ENCODE results near the gene ASPN.

Gene ASPN

GRCh38 chr9:92478783-92479182 lies 3.5 kb downstream of the ASPN start:
- in situ Hi-C loops (cut with MboI; ENCODE audit: low sequenced_read_pairs): no loop called here

DNA sequence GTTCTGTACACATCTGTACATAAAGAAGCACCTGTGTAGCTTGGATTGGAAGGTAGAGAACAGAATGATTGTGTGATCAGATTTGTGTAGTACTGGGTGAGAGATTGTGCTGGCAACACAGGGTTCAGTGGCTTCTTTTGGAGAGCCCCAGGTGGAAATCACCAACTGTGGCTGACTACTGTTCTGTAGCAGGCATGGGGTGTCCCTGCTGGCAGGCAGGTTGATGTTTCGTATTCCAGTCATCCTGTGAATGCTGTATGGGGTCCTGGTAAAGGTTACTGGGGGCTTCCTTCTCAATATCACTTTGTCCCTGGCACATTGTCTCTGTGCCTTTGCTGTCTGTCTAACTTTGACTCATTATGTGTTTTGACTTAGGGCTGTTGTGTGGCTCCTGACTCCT lies 5.3 kb downstream of the ASPN start:
- in situ Hi-C loops (cut with MboI; ENCODE audit: low sequenced_read_pairs): no loop called here

- in situ Hi-C loops (cut with MboI; ENCODE audit: low sequenced_read_pairs): no loop called here
These were observed 7.7 kb downstream of the ASPN start for GRCh38 chr9:92474587-92474986.

DNA sequence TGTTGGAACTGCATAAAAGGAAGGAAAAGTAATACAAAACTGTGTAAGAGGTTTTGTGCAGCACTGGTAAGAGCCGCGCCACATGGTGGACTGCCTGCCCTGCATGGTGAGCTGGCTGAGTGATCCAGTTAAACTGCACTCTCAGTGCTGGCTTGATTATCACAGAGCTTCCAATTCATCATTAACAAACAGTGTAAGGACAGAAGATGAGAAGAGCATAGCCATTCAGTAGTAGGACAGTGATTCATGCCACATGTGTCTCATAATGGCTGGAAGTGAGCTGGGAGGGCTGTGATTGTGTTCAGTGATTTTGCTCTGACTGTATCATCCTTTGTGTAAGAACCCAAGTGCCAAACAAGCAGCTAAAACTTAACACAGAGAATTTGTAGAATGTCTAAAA lies 14.1 kb downstream of the ASPN start:
- in situ Hi-C loops (cut with MboI; ENCODE audit: low sequenced_read_pairs): no loop called here

DNA sequence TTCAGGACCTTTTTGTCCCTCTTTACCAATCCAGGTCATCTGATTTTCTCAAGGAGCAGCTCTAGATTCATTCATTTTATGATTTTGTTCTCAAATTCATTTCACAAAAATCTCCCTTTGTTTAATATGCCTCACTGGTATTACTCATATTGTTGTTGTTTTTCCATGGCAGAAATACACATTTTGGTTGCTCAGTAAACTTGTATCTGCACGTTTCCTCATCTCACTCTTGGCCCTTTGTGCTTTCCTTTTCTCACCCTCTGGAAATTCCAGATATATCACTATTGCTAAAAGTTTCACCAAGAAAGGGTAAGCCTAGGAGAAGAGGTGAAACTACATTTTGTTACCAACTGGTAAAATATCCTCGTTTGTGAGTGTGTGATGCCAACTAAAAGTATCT lies 14.8 kb downstream of the ASPN start:
- in situ Hi-C loops (cut with MboI; ENCODE audit: low sequenced_read_pairs): no loop called here

- in situ Hi-C loops (cut with MboI; ENCODE audit: low sequenced_read_pairs): no loop called here
These were observed 15.3 kb downstream of the ASPN start for GRCh38 chr9:92467041-92467440.

DNA sequence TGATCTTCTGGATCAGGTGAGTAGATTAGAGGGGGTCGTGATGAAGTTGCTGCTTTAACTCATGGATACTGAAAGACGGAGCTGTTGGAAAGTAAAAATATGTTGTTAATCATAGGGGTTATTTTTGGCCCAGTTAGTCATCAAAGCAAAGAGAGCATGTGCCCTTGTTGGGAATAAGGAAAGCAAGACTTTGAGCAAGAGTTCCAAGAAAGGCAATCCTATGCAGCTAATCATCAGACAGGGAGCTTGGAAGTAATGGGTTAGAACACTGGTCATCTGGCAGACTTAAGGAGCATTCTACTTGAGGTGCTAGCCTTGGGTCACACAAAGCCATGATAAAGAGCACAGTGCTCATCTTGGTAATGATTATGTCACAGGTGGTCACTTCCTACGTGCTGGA lies 18.3 kb downstream of the ASPN start:
- in situ Hi-C loops (cut with MboI; ENCODE audit: low sequenced_read_pairs): no loop called here

GRCh38 chr9:92463387-92463786 lies 18.9 kb downstream of the ASPN start:
- in situ Hi-C loops (cut with MboI; ENCODE audit: low sequenced_read_pairs): no loop called here

DNA sequence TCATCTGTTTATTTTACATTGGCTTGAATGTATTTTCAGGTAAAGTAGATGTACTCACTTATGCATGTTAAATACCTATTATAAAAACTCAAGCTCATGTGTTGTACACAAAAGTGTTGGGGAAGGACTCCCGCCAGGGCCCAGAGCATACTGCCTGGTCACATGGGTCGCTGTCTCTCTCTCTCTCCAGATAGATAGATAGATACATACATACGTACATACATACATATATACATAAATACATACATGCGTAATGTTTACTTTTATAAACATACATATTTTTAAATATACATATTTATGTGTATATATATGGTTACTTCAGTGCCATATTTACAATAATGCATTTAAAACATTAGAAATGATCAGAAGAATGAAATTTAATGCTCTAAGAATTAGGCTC lies 24.7 kb downstream of the ASPN start:
- in situ Hi-C loops (cut with MboI; ENCODE audit: low sequenced_read_pairs): no loop called here

DNA sequence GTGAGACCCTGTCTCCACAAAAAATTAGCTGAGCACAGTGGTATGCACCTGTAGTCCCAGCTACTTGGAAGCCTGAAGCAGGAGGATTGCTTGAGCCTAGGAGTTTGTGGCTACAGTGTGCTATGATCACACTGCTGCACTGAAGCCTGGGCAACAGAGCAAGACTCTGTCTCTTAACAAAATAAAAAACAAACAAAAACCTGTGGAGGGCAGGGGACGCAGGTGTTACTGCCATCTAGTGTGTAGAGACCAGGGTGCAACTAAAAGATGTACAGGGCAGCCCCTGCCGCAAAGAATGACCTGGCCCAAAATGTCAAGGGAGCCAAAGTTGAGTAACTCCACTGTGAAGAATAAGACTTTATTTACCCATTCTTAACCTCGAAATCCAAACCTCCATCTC lies 27.1 kb downstream of the ASPN start:
- in situ Hi-C loops (cut with MboI; ENCODE audit: low sequenced_read_pairs): no loop called here

- in situ Hi-C loops (cut with MboI; ENCODE audit: low sequenced_read_pairs): loop anchor here (25.0 kb wide), 1 partner anchor 309 kb away; no protein-coding TSS in a partner anchor
These were observed 35.8 kb downstream of the ASPN start for GRCh38 chr9:92446536-92446935.

GRCh38 chr9:92444841-92445240 lies 37.5 kb downstream of the ASPN start:
- in situ Hi-C loops (cut with MboI; ENCODE audit: low sequenced_read_pairs): loop anchor here (25.0 kb wide), 1 partner anchor 308 kb away; no protein-coding TSS in a partner anchor

DNA sequence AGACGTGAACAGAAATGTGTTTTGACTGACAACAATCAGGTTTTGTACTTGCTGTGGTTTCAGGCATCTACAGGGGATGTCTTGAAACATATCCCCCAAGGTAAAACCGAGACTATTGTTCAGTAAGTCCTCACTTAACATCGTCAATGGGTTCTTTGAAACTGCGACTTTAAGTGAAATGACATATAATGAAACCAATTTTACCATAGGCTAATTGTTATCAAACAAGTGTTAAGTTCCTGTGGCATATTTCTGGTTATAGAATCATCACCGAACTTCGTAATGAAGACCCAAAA lies 41.6 kb downstream of the ASPN start:
- in situ Hi-C loops (cut with MboI; ENCODE audit: low sequenced_read_pairs): loop anchor here (25.0 kb wide), 1 partner anchor 303 kb away; no protein-coding TSS in a partner anchor

DNA sequence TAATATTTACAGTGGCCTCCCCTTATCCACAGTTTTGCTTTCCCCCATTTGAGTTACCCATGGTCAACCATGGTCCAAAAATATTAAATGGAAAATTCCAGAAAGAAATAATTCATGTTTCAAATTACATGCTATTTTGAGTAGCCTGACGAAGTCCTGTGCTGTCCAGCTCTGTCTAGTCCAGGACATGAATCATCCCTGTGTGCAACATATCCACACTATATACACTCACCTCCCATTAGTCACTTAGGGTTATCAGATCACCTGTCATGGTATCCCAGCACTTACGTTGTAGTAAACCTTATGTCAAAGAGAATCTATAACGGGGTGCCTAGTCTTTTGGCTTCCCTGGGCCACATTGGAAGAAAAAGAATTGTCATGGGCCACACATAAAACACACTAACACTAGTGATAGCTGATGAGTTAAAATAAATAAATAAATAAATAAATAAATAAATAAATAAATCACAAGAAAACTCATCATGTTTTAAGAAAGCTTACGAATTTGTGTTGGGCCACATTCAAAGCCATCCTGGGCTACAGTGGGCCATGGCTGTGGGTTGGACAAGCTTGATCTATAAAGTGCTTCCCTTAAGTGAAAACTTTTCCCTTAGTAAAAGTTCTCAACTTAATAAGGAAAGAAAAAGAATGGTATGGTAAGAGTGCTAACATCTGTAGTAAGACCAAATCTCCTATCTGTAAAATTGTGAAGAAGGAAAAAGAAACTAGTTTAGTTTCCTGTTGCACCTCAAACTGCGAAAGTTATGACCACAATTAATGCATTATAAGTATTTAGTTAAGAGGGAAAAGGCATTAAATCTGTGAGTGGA lies 42.2 kb downstream of the ASPN start:
- in situ Hi-C loops (cut with MboI; ENCODE audit: low sequenced_read_pairs): loop anchor here (25.0 kb wide), 1 partner anchor 303 kb away; no protein-coding TSS in a partner anchor

DNA sequence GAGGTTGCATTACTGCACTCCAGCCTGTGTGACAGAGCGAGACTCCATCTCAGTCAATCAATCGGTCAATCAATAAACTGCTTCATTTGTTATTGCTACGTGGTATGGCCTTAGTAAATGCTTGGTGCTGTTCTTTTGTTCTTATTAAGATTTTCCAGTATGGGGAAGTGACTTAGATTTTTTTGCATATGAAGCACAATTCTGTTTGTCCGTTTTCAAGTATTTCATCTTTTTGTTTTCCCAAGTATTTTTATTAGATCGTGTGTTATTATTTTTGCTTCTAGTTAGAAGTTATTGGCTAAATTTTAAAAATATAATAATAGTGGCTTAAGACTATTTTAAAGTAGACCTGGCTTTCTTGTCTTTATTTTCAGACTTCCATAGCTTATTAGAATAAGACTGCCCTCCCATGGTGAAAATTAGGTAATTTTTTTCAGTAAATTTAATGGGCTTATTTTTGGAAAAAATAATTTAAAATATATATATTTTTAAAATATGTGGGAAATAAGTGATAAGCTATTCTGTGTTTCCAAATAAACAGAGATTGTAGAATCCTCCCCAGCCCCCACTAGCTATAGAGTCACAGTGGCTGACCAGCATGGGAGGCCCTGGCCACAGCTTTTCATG lies 43.3 kb downstream of the ASPN start:
- in situ Hi-C loops (cut with MboI; ENCODE audit: low sequenced_read_pairs): loop anchor here (25.0 kb wide), 1 partner anchor 302 kb away; no protein-coding TSS in a partner anchor

GRCh38 chr9:92435263-92435662 lies 47.0 kb downstream of the ASPN start:
- in situ Hi-C loops (cut with MboI; ENCODE audit: low sequenced_read_pairs): loop anchor here (25.0 kb wide), 1 partner anchor 298 kb away; no protein-coding TSS in a partner anchor

DNA sequence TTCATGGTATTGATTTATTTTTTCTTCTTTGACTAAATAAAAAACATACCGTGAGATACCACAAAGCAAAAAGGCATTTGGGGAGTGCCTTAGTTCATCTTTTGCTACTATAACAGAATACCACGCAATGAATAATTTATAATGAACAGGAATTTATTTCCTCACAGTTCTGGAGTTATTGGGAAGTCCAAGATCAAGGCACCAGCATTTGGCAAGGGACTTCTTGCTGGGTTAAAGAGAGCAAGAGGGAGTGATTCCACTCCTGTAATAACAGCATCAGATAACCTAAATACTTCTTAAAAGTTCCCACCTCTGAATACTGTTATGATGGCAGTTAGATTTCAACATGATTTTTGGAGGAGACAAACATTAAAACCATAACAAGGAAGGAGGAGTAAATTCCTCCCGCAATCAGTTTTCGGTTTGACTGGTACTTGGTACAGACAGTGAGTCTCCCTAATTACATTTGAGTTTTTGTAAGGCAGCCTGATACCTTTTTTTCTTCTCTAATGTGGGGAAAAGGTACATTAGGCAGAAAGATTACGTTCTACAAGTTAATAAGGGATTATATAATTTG lies 49.2 kb downstream of the ASPN start:
- in situ Hi-C loops (cut with MboI; ENCODE audit: low sequenced_read_pairs): loop anchor here (25.0 kb wide), 1 partner anchor 296 kb away; no protein-coding TSS in a partner anchor

DNA sequence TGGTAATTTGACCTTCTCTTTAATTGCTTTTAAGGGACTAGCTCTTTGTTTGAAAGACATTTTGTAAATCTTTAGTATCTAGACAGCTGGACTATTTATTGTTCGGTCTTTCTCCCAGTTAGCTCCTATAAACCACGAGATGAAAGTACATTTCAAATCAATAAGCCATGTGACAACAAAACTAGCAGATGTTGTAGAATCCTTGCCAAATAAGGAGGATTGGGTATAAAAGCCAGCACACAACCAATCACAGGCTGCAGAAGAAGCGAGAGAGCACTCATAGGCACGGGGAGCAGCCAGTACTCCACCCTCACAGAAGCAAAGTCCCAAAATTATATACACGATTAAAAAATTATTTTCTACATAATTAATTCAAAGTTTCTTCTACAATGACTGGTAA lies 50.0 kb downstream of the ASPN start:
- in situ Hi-C loops (cut with MboI; ENCODE audit: low sequenced_read_pairs): loop anchor here (25.0 kb wide), 1 partner anchor 295 kb away; no protein-coding TSS in a partner anchor

DNA sequence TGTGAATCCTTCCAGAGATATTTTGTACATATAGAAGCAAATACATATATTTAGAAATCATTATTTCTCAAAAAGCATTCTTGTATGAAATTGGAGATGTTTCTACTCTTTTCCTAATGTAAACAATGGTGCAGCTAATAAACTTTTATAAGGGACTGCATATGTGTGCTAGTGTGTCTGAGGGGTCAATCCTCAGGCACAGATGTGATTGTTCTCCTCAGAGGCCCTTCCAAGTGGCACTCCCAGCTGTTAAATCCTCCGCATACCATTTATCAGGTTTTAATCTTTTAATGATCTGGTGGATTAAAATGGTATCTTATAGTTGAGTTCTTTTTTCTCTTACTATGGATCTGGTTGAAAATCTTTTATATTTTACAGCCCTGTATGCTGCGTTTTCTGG lies 52.5 kb downstream of the ASPN start:
- in situ Hi-C loops (cut with MboI; ENCODE audit: low sequenced_read_pairs): loop anchor here (25.0 kb wide), 1 partner anchor 293 kb away; no protein-coding TSS in a partner anchor

DNA sequence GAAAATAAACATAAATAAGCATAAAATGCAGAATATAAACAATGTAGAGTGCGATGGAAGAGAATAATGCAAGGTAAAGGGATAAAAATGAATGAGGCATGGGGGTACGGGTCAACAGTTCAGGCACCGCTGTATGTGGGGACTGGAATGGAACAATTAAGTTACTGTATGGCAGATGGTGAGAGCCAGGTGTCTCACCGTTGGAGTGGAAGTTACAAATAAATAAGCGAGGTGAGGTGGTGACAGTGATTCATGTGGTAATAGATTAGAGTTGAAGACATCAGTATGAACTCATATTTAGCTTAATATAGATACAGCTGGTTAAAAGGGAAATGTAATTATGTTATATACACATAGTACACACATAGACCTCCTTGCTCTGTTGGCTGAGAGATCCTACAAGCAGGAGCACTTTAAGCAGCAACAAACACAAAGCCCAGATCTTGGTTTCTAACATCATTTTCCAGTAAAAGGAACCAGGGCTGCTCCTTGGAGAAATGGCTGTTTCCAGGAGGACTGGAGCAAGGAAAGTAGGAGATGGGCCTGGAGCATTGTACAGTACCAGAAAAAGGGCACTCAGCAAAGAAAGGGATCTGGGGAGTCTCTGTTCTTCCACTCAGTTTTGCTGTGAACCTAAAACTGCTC lies 55.7 kb downstream of the ASPN start:
- in situ Hi-C loops (cut with MboI; ENCODE audit: low sequenced_read_pairs): loop anchor here (25.0 kb wide), 1 partner anchor 289 kb away; no protein-coding TSS in a partner anchor

DNA sequence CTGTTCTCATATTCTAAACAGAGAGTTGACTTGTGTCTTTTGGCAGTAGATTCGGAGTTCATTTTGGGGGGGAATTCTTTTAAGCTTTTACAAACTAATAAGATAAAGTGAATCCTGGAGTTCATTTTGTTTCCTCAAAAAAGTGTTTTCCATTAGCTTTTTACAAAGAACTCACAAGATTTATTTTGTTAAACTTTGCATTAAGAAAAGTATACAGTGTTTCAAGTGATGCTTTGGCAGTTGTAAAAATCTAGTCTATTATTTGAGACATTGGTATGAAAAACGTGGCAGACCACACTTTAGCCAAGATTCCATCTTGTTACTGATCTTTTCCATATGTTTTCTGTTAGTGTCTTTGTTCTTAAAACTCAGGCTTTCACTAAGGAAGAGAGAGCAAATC lies 56.8 kb downstream of the ASPN start:
- in situ Hi-C loops (cut with MboI; ENCODE audit: low sequenced_read_pairs): loop anchor here (25.0 kb wide), 1 partner anchor 288 kb away; no protein-coding TSS in a partner anchor
